NCI-H82 (cell line): ENCODE results near the gene CERS1.

ENCODE experiments used
- DNase-seq: peaks from one replicate; lab custom pipeline; 2025; lab: John Stamatoyannopoulos, UW

The CERS1 gene

DNA sequence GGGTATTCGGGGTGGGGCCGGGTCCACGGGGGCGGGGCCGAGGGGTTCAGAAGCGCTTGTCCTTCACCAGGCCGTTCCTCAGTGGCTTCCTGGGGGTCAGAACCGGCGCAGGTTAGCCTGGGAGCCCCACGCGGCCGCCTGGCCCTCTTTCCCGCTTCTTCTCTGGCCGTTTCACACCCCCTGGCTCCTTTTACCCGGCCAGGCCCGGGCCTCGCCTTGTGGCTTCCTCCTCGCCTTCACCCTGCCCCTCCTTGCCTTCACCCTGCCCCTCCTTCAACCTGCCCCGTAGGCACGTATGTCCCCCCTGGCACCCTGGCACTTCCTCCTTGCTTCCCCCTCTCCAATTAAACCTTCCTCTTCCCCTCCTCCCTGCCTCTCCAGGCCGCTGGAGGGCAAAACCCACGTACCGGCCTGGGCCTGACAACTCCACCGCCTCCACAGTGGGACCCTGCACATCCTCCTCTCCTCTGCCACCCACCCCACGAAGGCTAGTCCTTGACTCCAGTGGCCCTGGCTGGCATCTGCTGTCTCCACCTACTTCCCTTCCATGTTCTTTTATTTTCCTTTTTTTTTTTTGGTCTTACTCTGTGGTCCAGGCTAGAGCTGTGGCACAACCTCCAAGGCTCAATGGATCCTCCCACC, 25.3 kb downstream of the CERS1 start:
- DNase-seq, result no peak

DNA sequence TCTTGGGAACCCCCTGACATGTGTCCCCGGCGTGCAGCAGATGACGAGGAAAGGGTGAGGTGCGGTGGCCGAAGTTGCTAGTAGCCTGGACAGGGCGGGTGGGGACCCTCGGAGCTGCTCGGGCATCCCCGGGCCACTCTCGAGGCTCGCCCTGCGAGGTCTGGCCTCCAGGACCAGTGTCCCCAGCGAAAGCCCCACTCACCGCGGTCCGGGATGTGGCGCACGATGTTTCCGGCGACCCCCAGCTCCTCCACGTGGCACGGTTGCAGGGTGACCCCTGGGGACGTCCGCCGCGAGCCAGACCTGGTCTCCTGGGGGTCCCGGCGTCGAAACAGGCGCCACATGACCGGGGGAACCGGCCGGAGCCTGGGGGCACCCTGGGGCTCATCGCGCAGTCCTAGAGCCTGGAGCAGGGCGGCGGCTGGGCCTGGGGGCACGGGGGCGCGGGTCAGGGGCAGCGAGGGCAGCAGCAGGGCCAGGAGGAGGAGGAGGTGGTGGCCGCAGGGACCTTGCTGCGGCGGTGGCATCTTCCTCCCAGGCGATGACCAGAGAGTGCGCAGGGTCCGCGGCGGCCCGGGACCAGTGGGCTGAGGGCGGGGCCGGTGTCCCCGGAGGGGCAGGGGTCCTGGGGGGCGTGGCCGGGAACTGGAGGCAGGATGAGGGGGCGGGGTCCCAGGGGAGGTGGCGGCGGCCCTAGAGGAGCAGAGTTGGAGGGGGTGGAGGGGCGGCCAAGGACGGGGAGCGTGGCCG, 26.0 kb downstream of the CERS1 start:
- DNase-seq, result no peak

DNA sequence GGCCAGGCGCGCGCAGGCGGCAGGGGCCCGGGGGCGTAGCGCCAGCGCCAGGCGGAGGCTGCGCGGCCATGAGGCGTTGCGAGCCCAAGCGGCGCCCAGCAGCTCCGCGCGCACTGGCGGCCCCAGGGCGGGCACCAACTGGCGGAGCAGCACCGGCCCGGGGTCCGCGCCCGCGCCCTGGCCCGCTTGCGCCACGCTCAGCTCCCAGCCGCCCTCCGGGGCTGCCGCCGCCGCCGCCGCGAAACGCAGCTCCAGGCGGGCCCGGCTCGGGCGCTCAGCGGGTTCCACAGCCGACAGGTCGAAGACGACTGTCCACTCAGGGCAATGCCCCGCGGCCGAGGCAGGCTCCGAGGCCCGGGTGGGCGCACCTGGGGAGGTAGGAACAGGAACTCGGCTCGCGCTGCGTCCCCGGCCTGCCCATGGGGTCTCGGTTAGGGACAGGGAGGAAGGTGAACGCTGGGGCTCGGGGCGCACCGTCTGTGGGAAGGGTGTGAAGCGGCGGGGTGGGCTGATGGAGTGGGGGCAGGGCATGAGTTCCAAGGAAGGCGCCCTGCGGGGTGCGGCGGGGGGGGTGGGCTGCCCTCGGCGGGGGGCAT, 26.8 kb downstream of the CERS1 start:
- no peak for DNase-seq

DNA sequence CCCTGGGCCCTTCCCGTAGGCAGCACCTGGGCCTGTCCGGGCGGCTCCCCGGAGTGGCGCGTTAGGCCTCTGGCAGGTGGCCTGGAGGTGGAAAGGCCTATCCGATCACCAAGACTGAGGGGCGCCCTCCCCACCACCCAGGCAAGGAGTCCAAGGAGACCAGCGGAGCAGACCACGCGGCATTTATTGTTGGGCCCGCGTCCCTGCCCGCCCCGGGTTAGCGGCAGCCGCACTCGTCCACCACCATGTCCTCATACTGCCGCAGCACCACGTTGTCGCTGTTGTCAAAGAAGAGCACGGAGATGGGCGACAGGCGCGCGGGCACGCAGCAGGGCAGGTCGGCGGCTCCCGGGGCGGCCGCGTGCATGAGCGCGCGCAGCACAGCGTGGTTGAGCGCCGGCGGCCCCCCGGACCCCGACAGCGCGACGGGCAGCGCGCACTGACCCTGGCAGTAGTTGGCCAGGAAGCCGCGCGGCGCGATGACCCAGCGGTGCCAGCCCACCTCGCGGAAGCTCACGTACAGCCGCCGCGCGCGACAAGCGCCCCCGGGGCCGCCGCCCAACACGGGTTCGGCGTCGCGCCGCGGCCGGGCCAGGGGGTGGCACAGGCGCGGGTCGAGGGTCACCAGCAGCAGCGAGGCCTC, 27.5 kb downstream of the CERS1 start:
- no peak for DNase-seq

DNA sequence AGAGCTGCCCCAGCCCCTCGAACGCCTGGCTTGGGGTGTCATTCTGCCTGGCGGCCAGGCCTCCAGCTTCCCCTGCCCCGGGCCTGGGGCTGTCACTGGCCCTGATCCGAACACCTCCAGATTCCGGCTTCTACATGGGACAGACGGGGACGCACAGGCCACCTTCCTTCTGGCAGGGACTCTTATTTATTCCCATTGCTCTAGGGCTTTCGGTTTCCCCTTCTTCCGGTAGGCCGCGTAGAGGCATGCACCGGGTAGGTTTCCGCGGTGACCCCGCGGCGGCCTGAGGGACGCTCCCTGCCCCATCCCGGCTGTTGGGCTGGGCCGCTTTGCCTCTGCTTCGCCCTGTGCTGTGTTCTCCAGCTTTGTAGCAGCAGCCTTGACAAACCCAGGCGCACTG, 28.2 kb downstream of the CERS1 start:
- no peak for DNase-seq

DNA sequence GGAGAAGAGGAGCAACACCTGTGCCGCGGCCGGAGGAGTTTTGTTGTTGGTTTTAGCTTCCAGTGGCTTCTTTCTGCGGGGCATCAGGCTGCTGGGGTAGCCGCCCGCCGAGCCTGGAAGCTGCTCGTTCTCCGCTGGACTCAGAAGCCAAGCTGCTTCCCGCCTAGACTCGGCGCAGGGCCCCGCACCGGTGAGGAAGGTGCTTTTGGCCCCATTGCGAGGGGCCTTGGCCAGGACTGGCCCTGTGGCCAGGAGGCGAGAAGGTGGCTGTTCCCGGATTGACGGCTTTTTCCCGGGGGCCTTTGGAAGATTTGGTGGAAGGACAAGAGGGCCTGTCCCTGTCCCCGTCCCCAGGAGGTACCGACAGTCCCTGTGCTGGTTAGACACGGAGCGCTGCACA, 28.8 kb downstream of the CERS1 start:
- no peak for DNase-seq

GRCh38 chr19:18866800-18867123, 29.2 kb downstream of the CERS1 start:
- no peak for DNase-seq

DNA sequence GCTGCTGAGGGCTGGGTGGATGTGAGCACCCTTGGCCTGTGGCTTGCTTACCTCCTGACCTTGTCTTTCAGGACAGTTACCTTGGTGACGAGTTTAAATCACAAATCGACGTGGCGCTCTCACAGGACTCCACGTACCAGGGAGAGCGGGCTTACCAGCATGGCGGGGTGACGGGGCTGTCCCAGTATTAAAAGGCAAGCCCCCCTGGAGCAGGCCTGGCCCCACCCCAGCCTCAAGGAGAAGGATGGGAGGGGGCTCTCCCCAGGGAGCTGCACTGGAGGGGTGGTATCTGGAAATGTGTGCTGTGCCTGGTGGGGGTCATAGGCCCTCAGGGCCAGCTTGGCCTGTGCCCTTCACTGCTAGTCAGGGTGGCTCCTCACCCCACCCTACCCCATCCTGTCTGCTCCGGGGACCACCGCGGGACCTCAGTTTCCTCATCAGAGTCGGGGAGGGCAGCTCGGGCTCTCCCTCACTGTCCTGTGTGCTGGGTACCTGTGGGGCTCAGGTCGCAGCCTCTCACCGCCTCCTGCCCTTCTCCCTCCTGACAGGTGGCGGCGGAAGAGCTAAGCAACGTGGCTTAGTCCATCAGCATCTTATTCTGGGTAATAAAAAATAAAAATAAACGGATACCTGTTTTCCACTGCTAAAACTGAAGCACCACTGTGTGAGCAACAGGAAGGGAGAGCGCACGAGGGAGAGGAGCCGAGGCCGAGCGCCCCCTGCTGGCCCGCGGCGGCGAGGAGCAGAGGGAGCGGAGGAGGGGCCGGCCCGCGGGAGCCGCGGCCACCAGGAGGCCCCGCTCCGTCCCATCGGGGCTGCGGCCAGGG, 29.8 kb downstream of the CERS1 start:
- DNase-seq, result peak; percentile 82

GRCh38 chr19:18865106-18865972, 30.6 kb downstream of the CERS1 start:
- no peak for DNase-seq

- no peak for DNase-seq
Observed at GRCh38 chr19:18863843-18864362, 32.1 kb downstream of the CERS1 start.

- no peak for DNase-seq
Observed at GRCh38 chr19:18862976-18863842, 32.7 kb downstream of the CERS1 start.

DNA sequence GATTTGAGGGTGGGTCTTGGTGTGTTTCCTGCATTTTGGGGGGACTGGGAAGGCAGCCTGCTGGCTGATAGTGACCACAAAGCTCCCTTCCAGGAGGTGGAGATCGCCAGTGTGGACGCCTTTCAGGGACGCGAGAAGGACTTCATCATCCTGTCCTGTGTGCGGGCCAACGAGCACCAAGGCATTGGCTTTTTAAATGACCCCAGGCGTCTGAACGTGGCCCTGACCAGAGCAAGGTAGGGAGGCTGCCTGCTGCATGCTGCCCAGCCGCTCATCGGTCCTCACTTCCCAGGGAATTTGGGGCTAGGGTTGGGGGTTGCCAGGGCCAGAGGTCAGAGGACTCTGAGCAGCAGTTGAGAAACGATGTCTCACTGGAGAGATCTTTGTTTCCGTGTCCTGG, 34.0 kb downstream of the CERS1 start:
- DNase-seq, result no peak

- no peak for DNase-seq
Observed at GRCh38 chr19:18861235-18861634, 34.7 kb downstream of the CERS1 start.

DNA sequence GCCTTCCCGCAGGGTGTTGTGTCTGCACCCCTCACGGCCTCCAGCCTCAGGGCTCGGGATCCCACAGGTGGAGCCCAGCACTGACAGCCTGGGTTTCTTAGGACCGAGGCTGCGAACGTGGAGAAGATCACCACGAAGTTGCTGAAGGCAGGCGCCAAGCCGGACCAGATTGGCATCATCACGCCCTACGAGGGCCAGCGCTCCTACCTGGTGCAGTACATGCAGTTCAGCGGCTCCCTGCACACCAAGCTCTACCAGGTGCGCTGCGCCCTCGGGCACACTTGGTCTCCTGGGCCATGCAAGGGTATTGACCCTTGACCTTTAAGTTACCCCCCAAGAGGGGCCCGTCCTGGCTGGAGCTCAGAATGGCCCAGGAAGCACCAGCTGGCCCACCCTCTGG, 35.2 kb downstream of the CERS1 start:
- no peak for DNase-seq

DNA sequence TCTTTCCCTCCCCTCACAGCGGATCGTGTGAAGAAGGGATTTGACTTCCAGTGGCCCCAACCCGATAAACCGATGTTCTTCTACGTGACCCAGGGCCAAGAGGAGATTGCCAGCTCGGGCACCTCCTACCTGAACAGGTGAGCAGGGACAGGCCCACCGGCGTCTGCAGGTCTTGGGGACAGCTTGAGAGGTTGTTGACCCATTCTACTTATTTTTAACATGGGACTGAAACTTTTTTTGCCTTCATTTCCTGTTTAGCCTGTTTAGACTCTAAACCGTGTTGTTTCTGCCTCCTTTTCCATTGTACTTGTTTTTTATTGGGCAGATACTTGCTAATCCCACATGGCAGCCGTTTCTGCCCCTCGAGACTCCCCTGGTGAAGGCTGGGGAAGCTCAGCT, 35.7 kb downstream of the CERS1 start:
- DNase-seq, result no peak

DNA sequence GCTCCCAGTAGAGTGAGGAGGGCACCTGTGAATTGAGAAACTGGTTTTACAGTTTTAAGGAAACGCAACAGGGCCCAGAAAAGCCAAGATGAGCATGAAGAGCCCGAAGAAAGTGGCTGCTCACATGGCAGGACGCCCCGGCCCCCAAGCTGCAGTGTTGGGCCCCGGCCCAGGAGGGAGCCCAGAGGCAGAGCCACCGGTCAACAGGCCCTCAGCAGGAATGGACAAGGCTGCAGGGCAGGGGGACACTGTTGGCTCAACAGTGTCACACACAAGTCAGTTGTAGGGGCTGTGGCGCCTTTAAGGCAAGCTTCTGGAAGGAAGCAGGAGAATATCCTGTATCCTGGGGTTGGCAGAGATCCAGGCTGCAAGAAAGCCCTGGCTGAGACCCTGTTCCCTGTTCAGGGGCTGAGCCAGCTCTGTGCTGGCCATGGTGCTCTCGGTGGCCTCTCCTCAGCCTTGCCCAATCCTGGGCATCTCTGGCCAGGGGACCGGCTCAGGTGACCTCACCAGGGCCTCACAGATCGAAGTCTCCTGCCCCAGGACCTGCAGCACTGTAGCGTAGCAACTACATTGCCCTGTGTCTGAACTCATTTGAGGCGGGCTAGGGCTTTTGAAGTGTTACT, 36.2 kb downstream of the CERS1 start:
- no peak for DNase-seq

- DNase-seq, result no peak
Observed at GRCh38 chr19:18858906-18859646, 36.9 kb downstream of the CERS1 start.

DNA sequence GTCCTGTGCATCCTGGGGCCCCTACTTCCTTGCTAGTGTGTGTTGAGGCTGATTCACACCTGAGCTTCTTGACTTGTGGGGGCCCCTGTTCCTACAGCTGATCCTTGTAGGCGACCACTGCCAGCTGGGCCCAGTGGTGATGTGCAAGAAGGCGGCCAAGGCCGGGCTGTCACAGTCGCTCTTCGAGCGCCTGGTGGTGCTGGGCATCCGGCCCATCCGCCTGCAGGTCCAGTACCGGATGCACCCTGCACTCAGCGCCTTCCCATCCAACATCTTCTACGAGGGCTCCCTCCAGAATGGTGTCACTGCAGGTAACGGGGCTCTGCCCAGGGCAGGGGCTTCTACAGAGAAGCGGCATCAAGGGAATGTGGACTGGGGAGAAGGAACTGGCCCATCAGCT, 38.7 kb downstream of the CERS1 start:
- DNase-seq, result no peak
